Measurements from ENCODE around the gene DACH1. TPM values are rescaled to one million over a fixed set of nuclear protein-coding genes. Genes with fewer than 3 reads are reported as not detected.

The DACH1 gene
- total RNA-seq, 1 donor from 2014 or later = 1.2 TPM

DNA sequence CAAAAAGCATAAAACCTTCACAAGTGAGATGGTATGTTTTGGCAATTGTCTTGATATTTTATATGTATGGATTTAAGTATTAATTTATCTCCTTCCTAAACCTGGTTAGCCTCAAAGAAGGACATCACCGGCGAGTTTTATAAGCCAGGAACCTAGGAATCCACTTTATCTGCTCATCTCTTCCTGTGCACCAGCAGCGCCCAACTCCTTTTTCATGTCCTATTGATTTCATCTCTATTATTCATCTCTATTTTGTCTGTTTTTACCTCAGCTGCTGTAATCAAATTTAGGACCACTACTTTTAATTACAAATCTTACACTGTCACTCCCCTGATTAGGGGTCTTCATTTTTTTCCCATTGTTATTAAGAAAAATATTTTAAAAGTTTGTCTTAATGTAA, 286.4 kb downstream of the DACH1 start:
- TF ChIP-seq, protein P1, sequence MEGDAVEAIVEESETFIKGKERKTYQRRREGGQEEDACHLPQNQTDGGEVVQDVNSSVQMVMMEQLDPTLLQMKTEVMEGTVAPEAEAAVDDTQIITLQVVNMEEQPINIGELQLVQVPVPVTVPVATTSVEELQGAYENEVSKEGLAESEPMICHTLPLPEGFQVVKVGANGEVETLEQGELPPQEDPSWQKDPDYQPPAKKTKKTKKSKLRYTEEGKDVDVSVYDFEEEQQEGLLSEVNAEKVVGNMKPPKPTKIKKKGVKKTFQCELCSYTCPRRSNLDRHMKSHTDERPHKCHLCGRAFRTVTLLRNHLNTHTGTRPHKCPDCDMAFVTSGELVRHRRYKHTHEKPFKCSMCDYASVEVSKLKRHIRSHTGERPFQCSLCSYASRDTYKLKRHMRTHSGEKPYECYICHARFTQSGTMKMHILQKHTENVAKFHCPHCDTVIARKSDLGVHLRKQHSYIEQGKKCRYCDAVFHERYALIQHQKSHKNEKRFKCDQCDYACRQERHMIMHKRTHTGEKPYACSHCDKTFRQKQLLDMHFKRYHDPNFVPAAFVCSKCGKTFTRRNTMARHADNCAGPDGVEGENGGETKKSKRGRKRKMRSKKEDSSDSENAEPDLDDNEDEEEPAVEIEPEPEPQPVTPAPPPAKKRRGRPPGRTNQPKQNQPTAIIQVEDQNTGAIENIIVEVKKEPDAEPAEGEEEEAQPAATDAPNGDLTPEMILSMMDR (IDR thresholded peaks at IDR 0.05; ENCODE audit: insufficient read depth, low read length, poor library complexity, severe bottlenecking) = no peak
- no peaks in the 10 kb centered on the region for H3K36me3 ChIP-seq (ENCODE audit: control insufficient read depth, insufficient read depth, low read length)
- DNase-seq (ENCODE audit: low read depth) = no peak

DNA sequence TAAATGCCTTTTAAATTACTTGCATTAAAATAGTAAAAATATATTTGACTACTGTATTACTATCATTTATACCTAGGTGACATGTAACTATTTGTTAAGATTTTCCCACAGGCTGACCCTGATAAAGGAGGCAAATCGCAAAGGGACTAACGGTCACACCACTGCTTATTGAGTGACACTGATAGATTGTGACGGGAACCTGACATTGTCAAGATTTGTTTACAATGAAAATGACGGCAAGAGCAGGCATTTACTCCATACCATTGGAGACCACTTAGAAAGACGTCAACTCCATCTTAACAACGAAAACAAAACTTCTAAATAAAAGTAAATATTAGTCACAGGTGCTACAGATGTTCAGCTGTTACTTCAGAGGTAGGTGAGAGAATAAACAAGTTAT, 289.0 kb downstream of the DACH1 start:
- no peak overlapping the region for H3K4me3 ChIP-seq (ENCODE audit: low read depth, low read length)
- no peaks in the 10 kb centered on the region for H3K36me3 ChIP-seq (ENCODE audit: control insufficient read depth, insufficient read depth, low read length)
- no peak for DNase-seq (ENCODE audit: low read depth)
- TF ChIP-seq, protein P1 (IDR thresholded peaks at IDR 0.05; ENCODE audit: insufficient read depth, low read length, poor library complexity, severe bottlenecking) = no peak
- H3K27me3 ChIP-seq (ENCODE audit: control insufficient read depth, insufficient read depth, low read length) = no peaks in the 10 kb centered on the region

More for the DNA sequence above, 286.4 kb downstream of the DACH1 start:
- no peaks in the 10 kb centered on the region for H3K27me3 ChIP-seq (ENCODE audit: control insufficient read depth, insufficient read depth, low read length)
- no peak overlapping the region for H3K4me3 ChIP-seq (ENCODE audit: low read depth, low read length)

DNA sequence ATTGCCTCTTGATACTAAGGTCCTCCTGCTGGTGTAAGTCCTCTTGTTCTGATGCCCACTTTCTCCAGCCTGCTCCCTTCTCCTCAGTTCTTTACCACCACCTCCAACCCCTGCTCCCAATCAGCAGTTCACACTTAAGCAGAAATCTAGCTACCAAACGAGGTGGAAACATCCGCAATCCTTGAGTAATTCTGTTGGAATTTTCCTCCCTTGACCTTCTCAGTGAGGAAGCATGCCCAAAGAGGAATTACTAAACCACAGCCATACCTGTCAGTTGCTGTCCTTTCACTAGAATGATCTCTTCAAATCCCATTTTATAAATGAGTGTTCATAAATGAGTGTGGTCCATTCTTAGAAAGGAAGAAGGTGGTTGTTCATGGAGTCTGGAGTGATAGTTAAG, 289.9 kb downstream of the DACH1 start:
- H3K27me3 ChIP-seq (ENCODE audit: control insufficient read depth, insufficient read depth, low read length) = no peaks in the 10 kb centered on the region
- no peaks in the 10 kb centered on the region for H3K36me3 ChIP-seq (ENCODE audit: control insufficient read depth, insufficient read depth, low read length)
- H3K4me3 ChIP-seq (ENCODE audit: low read depth, low read length) = no peak overlapping the region
- TF ChIP-seq, protein P1 (IDR thresholded peaks at IDR 0.05; ENCODE audit: insufficient read depth, low read length, poor library complexity, severe bottlenecking) = no peak
- peak; percentile 60 for DNase-seq (ENCODE audit: low read depth)

DNA sequence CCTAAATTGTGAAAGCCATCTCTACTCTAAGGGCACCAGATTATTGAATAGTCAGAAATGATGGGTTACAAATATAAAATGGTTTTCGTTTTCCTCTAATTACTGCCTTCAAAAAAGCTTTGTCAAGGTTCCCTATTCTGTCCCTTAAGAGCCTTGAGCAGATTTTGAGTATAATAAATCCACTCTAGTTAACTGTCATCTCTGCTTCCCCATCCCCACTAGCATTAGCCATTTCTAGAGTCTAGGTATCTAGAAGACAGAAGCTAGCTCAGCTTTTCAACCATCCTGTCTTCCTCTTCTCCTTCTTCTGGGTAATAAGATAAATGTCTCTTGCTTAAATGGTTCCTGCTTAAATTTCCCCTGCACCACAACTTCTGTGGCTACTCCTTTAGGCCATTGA, 290.4 kb downstream of the DACH1 start:
- H3K27me3 ChIP-seq (ENCODE audit: control insufficient read depth, insufficient read depth, low read length) = no peaks in the 10 kb centered on the region
- no peak overlapping the region for H3K4me3 ChIP-seq (ENCODE audit: low read depth, low read length)
- TF ChIP-seq, protein P1 (IDR thresholded peaks at IDR 0.05; ENCODE audit: insufficient read depth, low read length, poor library complexity, severe bottlenecking) = no peak
- no peaks in the 10 kb centered on the region for H3K36me3 ChIP-seq (ENCODE audit: control insufficient read depth, insufficient read depth, low read length)
- no peak for DNase-seq (ENCODE audit: low read depth)

DNA sequence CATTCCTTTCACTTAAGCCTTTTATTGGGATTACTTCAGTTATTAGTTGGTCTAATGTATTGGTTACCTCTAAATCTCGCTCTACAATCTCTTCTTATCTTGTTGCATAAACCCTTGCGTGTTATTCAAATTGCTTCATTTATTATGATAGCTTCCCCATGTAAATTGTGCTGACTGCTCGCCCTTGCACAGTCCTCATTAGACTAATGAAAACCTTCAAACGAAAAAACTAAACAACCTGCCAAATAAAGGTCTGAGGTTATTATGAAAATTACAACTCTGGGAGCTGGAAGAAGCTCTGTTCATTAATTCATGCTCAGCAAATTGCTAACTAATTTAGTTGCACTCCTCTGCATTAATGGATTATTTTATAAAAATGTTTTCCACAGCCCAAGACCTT, 320.1 kb downstream of the DACH1 start:
- no peaks in the 10 kb centered on the region for H3K36me3 ChIP-seq (ENCODE audit: control insufficient read depth, insufficient read depth, low read length)
- TF ChIP-seq, protein P1 (IDR thresholded peaks at IDR 0.05; ENCODE audit: insufficient read depth, low read length, poor library complexity, severe bottlenecking) = no peak
- no peaks in the 10 kb centered on the region for H3K27me3 ChIP-seq (ENCODE audit: control insufficient read depth, insufficient read depth, low read length)
- DNase-seq (ENCODE audit: low read depth) = no peak
- H3K4me3 ChIP-seq (ENCODE audit: low read depth, low read length) = no peak overlapping the region

DNA sequence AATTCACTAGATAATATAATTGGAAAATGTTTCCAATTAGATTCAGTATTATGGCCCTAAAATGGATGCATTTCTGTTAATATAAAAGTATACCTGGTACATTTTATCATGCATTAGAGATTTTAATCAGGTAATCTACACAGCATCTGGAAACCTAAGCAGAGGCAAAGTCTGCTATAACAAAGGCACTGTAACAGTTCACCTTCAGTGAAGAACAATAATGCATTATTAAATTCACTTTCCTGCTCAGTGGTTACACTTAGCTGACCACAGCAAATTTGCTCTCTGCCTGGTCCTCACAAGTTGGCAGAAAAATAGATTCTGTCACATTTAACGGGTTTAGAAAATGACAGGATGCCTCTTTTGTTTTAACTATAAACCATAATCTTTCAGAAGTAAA, 326.9 kb downstream of the DACH1 start:
- no peak overlapping the region for H3K4me3 ChIP-seq (ENCODE audit: low read depth, low read length)
- H3K36me3 ChIP-seq (ENCODE audit: control insufficient read depth, insufficient read depth, low read length) = no peaks in the 10 kb centered on the region
- no peak for DNase-seq (ENCODE audit: low read depth)
- no peaks in the 10 kb centered on the region for H3K27me3 ChIP-seq (ENCODE audit: control insufficient read depth, insufficient read depth, low read length)
- TF ChIP-seq, protein P1 (IDR thresholded peaks at IDR 0.05; ENCODE audit: insufficient read depth, low read length, poor library complexity, severe bottlenecking) = no peak

All from kidney epithelial cell (primary cell).